ENCODE measurements around the gene LGALS3BP. TPM values are rescaled to one million over a fixed set of nuclear protein-coding genes. Genes with fewer than 3 reads are reported as not detected.

Gene LGALS3BP
- total and polyA plus RNA-seq, 2 experiments from 2014 or later = 15.1 to 36.5 TPM

GRCh38 chr17:78939615-78940014 is 40.1 kb downstream of the LGALS3BP start:
- no peak overlapping the region for H3K4me2 ChIP-seq
- peaks cover 17% of the 10 kb centered on the region for H3K27me3 Mint-ChIP-seq (ENCODE audit: insufficient read depth, low read depth, poor library complexity)
- DNase-seq (ENCODE audit: low spot score) (no peak), ATAC-seq (no peak)
- no peaks in the 10 kb centered on the region for H3K27me3 ChIP-seq (ENCODE audit: insufficient read depth)
- H3K4me1 Mint-ChIP-seq = peaks cover 4% of the 10 kb centered on the region; the same call in 2 of the 3 replicates
- H3K27ac ChIP-seq (ENCODE audit: low read depth) = no peak overlapping the region
- H4K20me1 ChIP-seq (replicated peaks; ENCODE audit: insufficient read depth) = no peaks in the 10 kb centered on the region
- H3K9me2 ChIP-seq (ENCODE audit: insufficient read depth) = no peaks in the 10 kb centered on the region
- no peak overlapping the region for H3K4me3 Mint-ChIP-seq
- H3K36me3 ChIP-seq (ENCODE audit: insufficient read depth) = no peaks in the 10 kb centered on the region
- no peaks in the 10 kb centered on the region; the same call in 2 of the 3 replicates for H3K9me3 Mint-ChIP-seq
- TF ChIP-seq ZNF114 (CRISPR knock-in tag; IDR thresholded peaks at IDR 0.05) (no peak), CTCF (conservative IDR thresholded peaks at IDR 0.05; ENCODE audit: low read depth in 2 of 2) (no peak), EZH2 (IDR thresholded peaks at IDR 0.05; ENCODE audit: low read depth, unreplicated experiment) (no peak), ZNF462 (CRISPR knock-in tag; IDR thresholded peaks at IDR 0.05) (no peak), REST (IDR thresholded peaks at IDR 0.05; ENCODE audit: unreplicated experiment) (no peak), EZH2phosphoT487 (IDR thresholded peaks at IDR 0.05; ENCODE audit: unreplicated experiment) (no peak), NANOG (IDR thresholded peaks at IDR 0.05; ENCODE audit: borderline replicate concordance) (no peak), POLR2AphosphoS5 (IDR thresholded peaks at IDR 0.05; ENCODE audit: low read depth) (no peak), ETS1 (IDR thresholded peaks at IDR 0.05) (no peak), ZNF331 (CRISPR knock-in tag; IDR thresholded peaks at IDR 0.05; ENCODE audit: low read depth) (no peak), STAT1 (IDR thresholded peaks at IDR 0.05; ENCODE audit: unreplicated experiment) (no peak), JUNB (IDR thresholded peaks at IDR 0.05; ENCODE audit: unreplicated experiment) (no peak), CREB1 (CRISPR knock-in tag; IDR thresholded peaks at IDR 0.05; ENCODE audit: low read depth) (no peak)
- no peaks in the 10 kb centered on the region for H3F3A ChIP-seq (replicated peaks; ENCODE audit: low read depth)
- no peak overlapping the region for H2AFZ ChIP-seq
- no peaks in the 10 kb centered on the region for H3K4me1 ChIP-seq (ENCODE audit: insufficient read depth)
- H3K36me3 Mint-ChIP-seq (ENCODE audit: low read depth) = no peaks in the 10 kb centered on the region
- no peaks in the 10 kb centered on the region for H3K79me2 ChIP-seq (replicated peaks; ENCODE audit: insufficient read depth)
- H3K4me3 ChIP-seq = no peak overlapping the region
- no peak overlapping the region for H3K27ac Mint-ChIP-seq

Measured in GM23338 (cell line).